Activated CD4-positive, alpha-beta T cell treated with anti-CD3 and anti-CD28 coated beads, Interleukin-2, amount 50 U/mL, for 48 hours (primary cell): Measurements from ENCODE around the gene INTS4.
"Not testable (repeated sequence)": the region's sequence is repeated elsewhere in the genome, so short reads cannot be mapped to it uniquely, and the experiment has no call there.

ENCODE experiments used
- DNase-seq, 2 experiments: peaks; one replicate each; pipeline ENCODE4 v3.0.0-alpha.2; 2020

INTS4 gene

DNA sequence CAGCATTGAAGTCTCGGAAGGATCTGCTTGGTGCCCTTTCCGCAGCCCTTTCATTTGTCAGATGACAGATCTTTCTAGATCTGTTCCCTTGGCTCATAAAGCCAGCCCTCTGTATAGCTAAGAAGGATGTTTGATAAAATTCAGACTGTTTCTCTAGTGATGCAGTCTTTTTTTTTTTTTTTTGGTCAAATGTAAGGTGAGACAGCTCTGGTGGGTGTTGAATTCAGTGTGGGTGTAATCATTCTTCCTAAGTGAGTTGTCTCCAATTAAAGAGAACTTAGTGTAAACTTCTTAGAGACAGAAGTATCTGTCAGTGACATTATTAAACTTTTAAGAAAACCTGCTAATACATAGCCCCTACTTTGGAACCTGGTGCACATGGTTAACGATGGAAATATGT lies 120.3 kb downstream of the INTS4 start:
- no peak for DNase-seq

DNA sequence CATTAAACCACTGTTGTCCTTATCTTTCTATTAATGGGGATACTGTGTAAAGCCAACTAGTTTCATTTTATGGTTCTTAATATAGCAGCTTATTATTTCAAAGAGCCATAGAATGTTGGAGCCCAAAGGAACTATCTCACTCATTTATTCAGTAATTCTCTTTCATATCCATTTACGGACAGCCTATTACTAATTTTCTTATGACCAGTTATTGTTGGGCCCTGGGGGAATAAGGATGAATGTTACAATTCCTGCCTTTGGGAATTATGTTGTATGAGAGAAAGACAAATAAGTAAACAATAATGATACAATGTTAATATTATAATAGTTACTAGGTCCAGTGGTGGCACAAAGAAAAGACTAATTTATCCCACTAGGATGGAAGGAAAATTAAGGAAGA lies 121.1 kb downstream of the INTS4 start:
- DNase-seq: no peak

DNA sequence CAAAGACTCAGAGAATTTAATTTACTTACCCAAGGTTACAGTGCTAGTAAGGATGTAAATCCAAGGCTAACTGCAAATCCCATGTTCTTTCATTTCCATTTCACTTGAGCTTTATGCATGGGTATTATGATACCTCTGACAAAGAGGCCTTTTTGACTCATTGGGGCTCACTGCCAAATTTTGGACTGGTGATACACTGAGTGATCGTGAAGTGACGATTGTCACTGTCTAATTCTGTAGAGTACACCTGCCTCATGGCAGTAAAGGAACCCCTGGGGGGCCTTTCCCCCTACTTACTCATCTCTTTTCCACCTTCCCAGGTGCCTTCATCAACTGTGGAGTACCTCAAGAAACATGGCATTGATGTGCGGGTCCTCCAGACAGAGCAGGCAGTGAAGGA lies 122.6 kb downstream of the INTS4 start:
- DNase-seq: no peak

DNA sequence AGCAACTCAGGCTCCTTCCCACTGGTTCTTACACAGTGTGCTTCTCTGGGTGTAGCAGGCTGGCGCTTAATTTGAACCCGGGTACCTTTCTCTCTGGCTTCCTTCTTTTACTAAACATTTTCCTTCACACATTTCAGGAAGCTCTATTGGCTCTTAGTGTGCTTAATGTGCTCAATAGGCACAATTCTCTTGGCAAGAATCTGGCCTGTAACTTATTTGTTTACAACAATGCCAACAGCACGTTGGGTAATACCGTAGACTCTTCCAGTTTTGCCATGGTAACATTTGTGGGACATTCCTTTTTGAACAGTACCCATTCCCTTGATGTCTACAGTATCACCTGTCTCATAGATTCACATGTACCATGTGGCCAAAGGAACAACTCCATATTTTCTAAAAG lies 125.7 kb downstream of the INTS4 start:
- DNase-seq: no peak

DNA sequence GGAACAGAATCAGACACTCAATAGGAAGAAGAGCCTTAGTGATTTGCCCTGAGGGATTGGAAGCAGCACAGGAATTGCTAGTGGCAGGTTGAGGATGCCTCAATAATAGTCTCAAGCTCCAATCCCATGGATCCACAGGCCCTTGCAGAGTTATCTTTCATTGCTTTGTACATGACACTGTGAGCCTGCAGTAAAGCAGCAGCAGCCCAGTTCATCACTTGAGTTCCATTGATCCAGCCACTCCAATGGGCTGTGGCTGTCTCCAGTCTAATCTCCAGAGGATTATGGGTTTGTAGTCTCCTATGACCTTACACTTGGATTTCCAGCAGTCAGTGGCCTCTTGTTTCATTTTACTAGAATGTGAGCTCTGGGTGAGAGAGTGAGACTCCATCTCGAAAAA lies 128.1 kb downstream of the INTS4 start:
- no peak for DNase-seq

DNA sequence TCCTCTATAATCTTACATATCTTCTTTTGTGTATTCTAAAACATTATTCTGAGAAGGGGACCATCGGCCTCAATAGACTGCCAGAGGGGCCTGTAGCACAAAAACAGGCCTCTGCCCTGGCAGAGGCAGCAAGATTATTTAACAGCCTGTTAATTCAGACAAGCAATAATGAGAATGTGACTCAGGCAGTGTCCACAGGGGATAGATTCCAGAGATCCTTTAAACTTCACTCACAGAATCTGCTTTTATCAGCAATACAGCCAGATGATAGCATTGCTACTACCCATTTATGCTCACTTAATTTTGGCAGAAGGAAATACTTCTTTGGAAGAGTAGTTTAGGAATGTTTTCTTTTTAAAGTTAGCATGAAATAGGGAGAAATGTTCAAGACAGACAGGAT lies 128.7 kb downstream of the INTS4 start:
- DNase-seq: no peak

DNA sequence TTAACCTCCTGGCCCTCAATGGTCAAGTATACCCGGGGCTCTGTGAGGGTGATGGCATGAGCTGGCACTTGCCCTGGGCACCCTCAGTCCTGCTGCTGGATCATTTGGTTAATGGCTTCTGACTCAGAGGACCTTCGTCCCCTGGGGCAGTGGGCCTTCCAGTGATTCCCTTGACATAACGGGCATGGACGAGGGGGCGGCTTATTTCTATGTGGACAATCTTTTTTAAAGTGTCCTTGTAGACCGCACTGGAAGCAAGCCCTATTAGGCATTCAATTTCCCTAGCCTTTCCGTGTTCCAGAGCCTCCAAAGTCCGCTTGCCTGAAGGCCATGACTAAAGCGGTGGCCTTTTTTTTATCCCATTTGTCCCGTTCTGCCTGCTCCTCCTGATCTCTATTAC lies 133.0 kb downstream of the INTS4 start:
- DNase-seq: not testable (repeated sequence)

DNA sequence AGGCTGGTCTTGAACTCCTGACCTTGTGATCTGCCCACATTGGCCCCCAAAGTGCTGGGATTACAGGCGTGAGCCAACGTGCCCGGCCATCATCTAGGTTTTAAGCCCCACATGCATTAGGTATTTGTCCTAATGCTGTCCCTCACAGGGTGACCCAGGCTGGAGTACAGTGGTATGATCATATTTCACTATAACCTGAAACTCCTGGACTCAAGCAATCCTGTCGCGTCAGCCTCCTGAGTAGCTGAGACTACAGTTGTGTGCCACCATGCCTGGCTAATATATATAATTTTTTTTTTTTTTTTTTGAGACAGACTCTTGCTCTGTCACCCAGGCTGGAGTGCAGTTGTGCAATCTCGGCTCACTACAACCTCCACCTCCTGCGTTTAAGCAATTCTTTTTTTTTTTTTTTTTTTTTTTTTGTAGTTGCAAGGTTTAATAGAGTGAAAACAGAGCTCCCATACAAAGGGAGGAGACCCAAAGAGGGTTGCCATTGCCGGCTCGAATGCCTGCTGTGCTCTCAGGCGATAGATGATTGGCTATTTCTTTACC lies 136.5 kb downstream of the INTS4 start:
- not testable (repeated sequence) for DNase-seq

DNA sequence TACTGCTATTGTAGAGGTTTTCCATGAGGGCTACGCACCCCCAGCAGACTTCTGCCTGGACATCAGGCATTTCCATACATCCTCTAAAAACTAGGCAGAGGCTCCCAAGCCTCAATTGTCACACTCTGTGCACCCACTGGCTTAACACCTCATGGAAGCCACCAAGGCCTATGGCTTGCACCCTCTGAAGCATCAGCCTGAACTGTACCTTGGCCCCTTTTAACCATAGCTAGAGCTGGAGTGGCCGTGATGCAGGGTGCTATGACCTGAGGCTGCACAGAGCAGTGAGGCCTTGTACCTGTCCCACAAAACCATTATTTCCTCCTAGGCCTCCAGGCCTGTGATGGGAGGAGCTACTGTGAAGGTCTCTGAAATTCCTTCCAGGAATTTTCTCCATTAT lies 139.6 kb downstream of the INTS4 start:
- no peak for DNase-seq

DNA sequence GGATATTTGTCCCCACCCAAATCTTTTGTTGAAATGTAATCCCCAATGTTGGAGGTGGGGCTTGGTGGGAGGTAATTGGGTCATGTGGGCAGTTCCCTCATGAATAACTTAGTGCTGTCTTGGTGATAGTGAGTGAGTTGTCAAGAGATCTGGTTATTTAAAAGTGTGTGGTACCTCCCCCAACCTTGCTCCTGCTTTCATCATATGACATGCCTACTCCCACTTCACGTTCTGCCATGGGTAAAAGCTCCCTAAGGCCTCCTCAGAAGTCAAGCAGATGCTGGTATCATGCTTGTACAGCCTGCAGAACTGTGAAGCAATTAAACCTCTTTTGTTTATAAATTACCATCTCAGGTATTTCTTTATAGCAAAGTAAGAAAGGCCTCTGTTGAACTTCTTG lies 143.0 kb downstream of the INTS4 start:
- DNase-seq: no peak

DNA sequence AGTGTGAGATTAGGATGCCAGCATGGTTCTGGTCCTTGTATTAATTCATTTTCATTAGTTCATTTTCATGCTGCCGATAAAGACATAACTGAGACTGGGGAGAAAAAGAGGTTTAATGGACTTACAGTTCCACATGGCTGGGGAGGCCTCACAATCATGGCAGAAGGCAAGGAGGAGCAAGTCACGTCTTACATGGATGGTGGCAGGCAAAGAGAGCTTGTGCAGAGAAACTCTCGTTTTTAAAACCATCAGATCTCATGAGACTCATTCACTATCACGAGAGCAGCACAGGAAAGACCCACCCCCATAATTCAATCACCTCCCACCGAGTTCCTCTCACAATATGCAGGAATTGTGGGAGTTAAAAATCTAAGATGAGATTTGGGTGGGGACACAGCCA lies 150.8 kb downstream of the INTS4 start:
- DNase-seq: not testable (repeated sequence)

DNA sequence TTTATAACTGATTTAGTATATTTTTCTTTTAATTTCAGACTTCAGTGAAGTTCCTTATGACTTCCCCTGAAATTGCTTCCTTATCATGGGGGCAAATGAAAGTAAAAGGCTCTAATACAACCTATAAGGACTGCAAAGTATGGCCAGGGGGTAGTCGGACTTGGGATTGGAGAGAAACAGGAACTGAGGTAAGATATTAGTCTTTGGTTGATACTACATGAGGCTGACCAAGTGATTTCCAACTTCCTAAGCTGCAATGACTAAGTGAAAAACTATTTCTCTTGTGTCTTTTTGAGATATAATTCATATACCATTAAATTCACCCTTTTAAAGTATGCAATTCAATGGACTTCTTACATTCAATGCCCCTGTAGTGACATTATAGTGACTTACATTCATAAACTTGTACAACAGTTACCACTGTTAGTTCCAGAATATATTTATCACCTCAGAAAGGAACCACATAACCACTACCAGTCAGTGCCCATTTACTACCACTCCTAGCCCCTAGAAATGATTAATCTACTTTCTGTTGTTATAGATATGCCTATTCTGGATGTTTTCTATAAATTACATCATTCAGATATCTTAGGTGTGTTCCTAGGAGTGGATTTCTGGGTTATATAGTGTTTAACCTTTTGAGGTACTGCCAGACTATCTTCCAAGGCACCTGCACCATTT lies 151.9 kb downstream of the INTS4 start:
- no peak for DNase-seq

DNA sequence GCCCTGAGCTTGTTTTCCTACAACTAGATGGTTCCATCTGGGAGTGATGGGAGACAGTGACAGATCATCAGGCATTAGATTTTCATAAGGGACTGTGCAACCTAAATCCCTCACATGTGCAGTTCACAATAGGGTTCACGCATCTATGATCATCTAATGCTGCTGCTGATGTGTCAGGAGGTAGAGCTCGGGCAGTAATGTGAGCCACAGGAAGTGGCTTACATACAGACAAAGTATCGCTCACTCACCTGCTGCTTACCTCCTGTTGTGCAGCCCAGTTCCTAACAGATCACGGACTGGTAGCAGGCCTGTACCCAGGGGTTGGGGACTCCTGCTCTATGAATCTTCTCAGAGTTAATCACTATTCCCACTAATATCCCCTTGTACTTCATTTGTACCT lies 161.2 kb downstream of the INTS4 start:
- DNase-seq: no peak

DNA sequence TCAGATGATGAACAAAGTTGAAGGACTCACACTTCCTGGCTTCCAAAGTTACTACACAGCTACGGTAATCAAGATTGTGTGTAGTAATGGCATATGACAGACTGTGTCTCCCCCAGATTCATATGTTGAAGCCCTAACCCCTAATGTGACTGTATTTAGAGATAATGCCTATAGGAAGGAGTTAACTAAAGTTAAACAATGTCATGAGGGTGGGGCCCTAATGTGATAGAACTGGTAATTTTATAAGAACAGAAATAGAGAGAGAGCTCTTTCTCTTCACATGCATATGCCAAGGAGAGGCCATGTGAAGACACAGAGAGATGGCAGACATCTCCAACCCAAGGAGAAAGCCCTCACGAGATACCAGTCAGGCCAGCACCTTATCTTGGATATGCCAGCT lies 165.5 kb downstream of the INTS4 start:
- no peak for DNase-seq
